Activated CD8-positive, alpha-beta T cell treated with anti-CD3 and anti-CD28 coated beads, Interleukin-2, amount 10 ng/mL, durations not matched to agents 7 days and 5 days (primary cell): Measurements from ENCODE around the gene CSF3. TPM values are rescaled to one million over a fixed set of nuclear protein-coding genes. Genes with fewer than 3 reads are reported as not detected.

ENCODE experiments used
- ATAC-seq: fragments of 150-1000 bp; cut with Tn5 transposase; one replicate; pipeline ENCODE4 v1.10.0; 2021; ENCODE audit warnings: moderate library complexity
- CTCF ChIA-PET: fragments of 350-600 bp; sonication (Branson Sonifier 250); formaldehyde crosslinking; loops from one replicate; lab custom pipeline; 2021; ENCODE audit warnings: antibody characterized with exemption; lab: Charles Lee
- POLR2A ChIA-PET: fragments of 350-600 bp; sonication (Branson Sonifier 250); formaldehyde crosslinking; loops from one replicate; lab custom pipeline; 2021; ENCODE audit warnings: antibody characterized with exemption; lab: Charles Lee
- DNase-seq: peaks from one replicate; pipeline ENCODE4 v3.0.0-alpha.2; 2020
- H3K27ac Mint-ChIP-seq: one replicate; pipeline ENCODE4 v1.8.0; 2021; ENCODE audit warnings: mild to moderate bottlenecking, mixed read lengths
- H3K27me3 Mint-ChIP-seq: one replicate; pipeline ENCODE4 v1.8.0; 2021; ENCODE audit warnings: low read depth, mixed read lengths
- H3K36me3 Mint-ChIP-seq: one replicate; pipeline ENCODE4 v1.8.0; 2021; ENCODE audit warnings: low read depth, mixed read lengths
- H3K4me1 Mint-ChIP-seq: one replicate; pipeline ENCODE4 v1.8.0; 2021; ENCODE audit warnings: low read depth, mixed read lengths
- H3K4me3 Mint-ChIP-seq: one replicate; pipeline ENCODE4 v1.8.0; 2021; ENCODE audit warnings: mild to moderate bottlenecking, mixed read lengths
- H3K9me3 Mint-ChIP-seq: one replicate; pipeline ENCODE4 v1.8.0; 2022; ENCODE audit warnings: mixed read lengths; ENCODE audit not compliant: insufficient read depth
- microRNA-seq: library from miRNA; unstranded; fragments of <30 nt; microRNA quantifications from one replicate; pipeline ENCODE4 v1.2.0, GENCODE V29; 2022
- total RNA-seq, 2 experiments: library from RNA; stranded (reverse); gene quantifications; one replicate each; pipeline ENCODE4 v1.2.3, GENCODE V29; 2021

The CSF3 gene
- total RNA-seq, 2 experiments from 2014 or later = not detected

DNA sequence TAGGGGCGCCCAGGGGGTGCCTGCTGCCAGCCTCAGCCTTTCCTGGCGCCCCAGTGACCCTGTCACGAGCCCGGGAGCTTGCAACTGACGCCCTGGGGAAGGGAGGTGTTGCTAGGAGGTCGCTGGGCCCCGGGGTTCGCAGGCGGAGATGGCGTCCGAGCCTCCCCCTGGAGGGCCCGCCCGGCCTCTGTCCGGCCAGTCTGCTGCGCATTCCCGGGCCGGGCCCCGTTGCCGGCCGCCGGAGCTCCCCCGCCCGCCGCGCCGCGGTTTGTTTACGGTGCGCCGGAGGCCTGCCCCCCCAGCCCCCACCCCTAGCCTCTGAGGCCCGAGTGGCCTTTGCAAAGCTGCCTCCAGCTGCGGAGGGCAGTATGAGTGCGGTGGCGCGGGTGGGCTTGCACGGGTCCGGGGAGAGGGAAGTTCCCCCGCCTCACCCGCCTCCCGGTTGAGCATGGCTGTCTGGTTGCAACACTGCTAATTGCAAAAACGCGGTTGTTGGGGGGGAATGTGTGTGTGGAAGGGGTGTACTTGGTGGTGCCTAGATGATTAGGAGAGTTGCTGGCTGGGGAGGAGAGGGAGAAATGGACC lies 48.0 kb downstream of the CSF3 start:
- no peaks in the 10 kb centered on the region for H3K36me3 Mint-ChIP-seq
- no peak for ATAC-seq
- peak overlapping the region; percentile 46 for H3K27ac Mint-ChIP-seq
- ChIA-PET CTCF (interaction anchor here (0.7 to 7.9 kb wide), 7 partner anchors 9 to 105 kb away, joined by 3 to 93 read pairs (median 13); partner anchors contain the start of gene MED24), POLR2A (interaction anchor here (1.4 to 1.5 kb wide), 2 partner anchors 9 to 61 kb away, joined by 3 to 6 read pairs; partner anchors contain the start of gene MED24)
- peaks cover 27% of the 10 kb centered on the region for H3K27me3 Mint-ChIP-seq
- peak overlapping the region; percentile 80 for H3K4me3 Mint-ChIP-seq
- DNase-seq = peak; percentile 38
- no peaks in the 10 kb centered on the region for H3K9me3 Mint-ChIP-seq
- H3K4me1 Mint-ChIP-seq = peaks cover 39% of the 10 kb centered on the region

DNA sequence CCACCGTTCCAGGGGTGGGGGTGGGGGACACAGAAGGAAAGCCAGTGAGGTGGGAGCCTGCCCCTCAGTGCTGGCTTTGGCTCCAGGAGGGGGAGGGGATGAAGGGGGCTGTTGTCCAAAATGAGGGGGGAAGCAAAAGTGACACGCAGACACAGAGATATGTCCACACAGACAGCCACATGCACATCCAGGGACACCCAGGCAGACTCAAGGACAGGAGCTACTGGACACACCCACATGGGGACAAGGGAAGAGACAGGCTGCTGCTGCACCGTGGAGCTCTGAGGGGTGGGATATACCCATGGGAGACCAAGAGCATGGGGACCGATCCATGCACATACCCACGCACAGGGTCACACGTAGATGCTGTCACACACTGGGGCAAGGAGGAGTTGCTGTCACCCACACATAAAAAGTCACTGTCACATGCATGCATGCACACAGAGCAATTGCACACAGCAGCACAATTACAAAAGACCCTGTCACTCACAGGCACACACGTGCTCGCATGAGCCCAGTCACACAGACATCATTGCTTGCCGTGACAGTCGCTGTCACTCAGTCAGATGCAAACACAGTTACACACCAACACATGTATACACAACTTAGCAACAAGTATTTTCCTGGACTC lies 48.8 kb downstream of the CSF3 start:
- DNase-seq (no peak), ATAC-seq (no peak)
- Mint-ChIP-seq H3K9me3 (no peaks in the 10 kb centered on the region), H3K27ac (no peak overlapping the region), H3K27me3 (peaks cover 27% of the 10 kb centered on the region), H3K36me3 (no peaks in the 10 kb centered on the region), H3K4me1 (peaks cover 43% of the 10 kb centered on the region), H3K4me3 (peak overlapping the region; percentile 80)
- POLR2A ChIA-PET = interaction anchor here (1.4 to 1.5 kb wide), 2 partner anchors 10 to 60 kb away, joined by 3 to 6 read pairs; partner anchors contain the start of gene MED24
- CTCF ChIA-PET = interaction anchor here (0.7 to 7.9 kb wide), 8 partner anchors 10 to 57 kb away, joined by 3 to 93 read pairs (median 9); partner anchors contain the start of gene MED24

DNA sequence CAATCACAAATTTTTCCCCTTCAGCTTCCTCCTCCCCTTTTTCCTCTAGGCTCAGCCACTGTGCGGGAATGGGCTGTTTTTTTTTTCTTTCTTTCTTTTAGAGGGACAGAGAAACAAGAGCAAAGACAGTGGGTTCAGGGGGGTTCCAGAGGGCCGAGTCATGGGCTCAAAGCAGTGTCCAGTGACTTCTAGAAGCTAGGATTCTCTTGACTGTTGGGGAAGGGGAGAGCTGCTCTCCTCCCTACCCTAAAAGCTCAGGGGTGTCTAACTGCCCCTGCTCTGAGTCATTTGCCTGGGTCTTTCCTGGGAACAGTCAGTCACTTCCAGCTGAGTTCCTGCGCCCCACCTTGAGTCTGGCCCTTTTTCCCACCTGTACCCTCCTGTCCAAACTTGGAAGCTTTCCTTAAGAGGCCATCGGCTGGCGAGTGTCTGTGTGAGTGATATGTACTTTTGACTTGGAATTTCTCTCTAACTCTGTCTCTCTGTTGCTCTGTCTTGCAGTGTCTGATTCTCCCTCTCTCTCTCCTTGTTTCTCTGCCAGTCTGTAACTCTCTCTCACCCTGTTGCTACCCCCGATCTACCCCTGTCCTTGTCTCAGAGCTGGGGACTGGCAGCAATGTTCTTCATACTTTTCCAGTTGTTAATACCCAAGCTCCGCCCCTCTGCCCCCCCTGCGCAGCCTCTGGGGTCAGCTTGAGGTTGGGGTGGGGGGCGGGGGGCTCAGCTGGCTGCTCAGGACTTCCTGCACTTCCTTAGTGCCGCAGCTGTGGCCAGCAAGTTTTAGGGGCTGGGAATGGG lies 49.9 kb downstream of the CSF3 start:
- ATAC-seq (no peak), DNase-seq (no peak)
- no peak overlapping the region for H3K4me3 Mint-ChIP-seq
- peaks cover 55% of the 10 kb centered on the region for H3K4me1 Mint-ChIP-seq
- H3K27me3 Mint-ChIP-seq = peaks cover 27% of the 10 kb centered on the region
- no peak overlapping the region for H3K27ac Mint-ChIP-seq
- ChIA-PET POLR2A (interaction anchor here (0.8 to 1.4 kb wide), 3 partner anchors 11 to 36 kb away, joined by 3 to 4 read pairs (median 4); no protein-coding TSS in a partner anchor), CTCF (interaction anchor here (0.8 to 7.9 kb wide), 10 partner anchors 10 to 443 kb away, joined by 3 to 93 read pairs (median 5); partner anchors contain the start of gene MED24)
- no peaks in the 10 kb centered on the region for H3K36me3 Mint-ChIP-seq
- no peaks in the 10 kb centered on the region for H3K9me3 Mint-ChIP-seq

DNA sequence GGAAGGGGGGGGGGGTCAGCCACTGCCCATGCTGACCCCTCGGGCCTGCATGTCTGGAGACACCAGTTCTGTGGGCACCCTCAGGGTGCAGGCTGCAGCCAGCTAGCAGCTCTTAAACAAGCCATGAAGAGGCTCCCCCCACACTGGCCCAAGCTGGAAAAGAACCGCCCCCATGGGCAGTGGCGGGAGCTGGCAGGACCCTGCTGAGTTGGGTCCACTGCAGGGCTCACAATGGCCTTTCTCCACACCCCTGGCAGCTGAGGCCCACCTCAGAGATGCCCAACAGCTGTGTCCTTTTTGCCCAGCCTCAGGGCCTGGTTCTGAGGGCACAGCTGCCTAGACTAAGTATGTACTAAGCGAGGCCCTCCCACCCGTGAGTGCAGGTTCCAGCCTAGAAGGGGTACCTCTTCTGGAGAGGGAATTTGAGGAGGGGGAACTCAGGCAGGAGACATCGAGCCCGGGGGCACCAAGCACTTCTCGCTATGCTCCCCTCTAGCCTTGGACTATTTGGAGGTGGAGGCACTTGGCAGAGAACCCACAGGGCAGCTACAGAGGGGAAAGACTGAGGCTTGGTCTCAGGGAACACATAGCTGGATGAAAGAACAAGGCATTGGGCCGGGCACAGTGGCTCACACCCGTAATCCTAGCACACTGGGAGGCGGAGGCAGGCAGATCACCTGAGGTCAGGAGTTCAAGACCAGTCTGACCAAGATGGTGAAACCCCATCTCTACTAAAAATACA lies 50.7 kb downstream of the CSF3 start:
- ATAC-seq (no peak), DNase-seq (no peak)
- no peaks in the 10 kb centered on the region for H3K36me3 Mint-ChIP-seq
- peaks cover 63% of the 10 kb centered on the region for H3K4me1 Mint-ChIP-seq
- POLR2A ChIA-PET = interaction anchor here (0.6 to 1.6 kb wide), 4 partner anchors 10 to 176 kb away, joined by 3 to 6 read pairs (median 4); partner anchors contain the start of gene MED24
- no peak overlapping the region for H3K27ac Mint-ChIP-seq
- H3K9me3 Mint-ChIP-seq = no peaks in the 10 kb centered on the region
- no peak overlapping the region for H3K4me3 Mint-ChIP-seq
- CTCF ChIA-PET = interaction anchor here (0.8 to 7.9 kb wide), 10 partner anchors 9 to 444 kb away, joined by 3 to 93 read pairs (median 4); partner anchors contain the start of gene MED24
- H3K27me3 Mint-ChIP-seq = peaks cover 24% of the 10 kb centered on the region

Small RNA genes within 50 kb of the gene (microRNA-seq; reads per million reads assigned to microRNA genes)
- not detected for gene MIR6884

Other genes with a start within 250 kb of the CSF3 start
- 10 to 100 TPM; 31.1 to 31.9 TPM for gene IKZF3, start 151.1 kb upstream of the CSF3 start, total RNA-seq
- not detected for gene ZPBP2, start 147.2 kb upstream of the CSF3 start, total RNA-seq
- gene GSDMB, start 96.8 kb upstream of the CSF3 start, total RNA-seq = 10 to 100 TPM; 48.6 to 56.7 TPM
- 100 to 1,000 TPM; 151 to 168 TPM for gene ORMDL3, start 87.8 kb upstream of the CSF3 start, total RNA-seq
- gene LRRC3C, start 87.7 kb upstream of the CSF3 start, total RNA-seq = not detected
- 1 to 10 TPM; 3.3 to 4.5 TPM for gene GSDMA, start 52.4 kb upstream of the CSF3 start, total RNA-seq
- gene PSMD3, start 34.6 kb upstream of the CSF3 start, total RNA-seq = 100 to 1,000 TPM; 104 to 116 TPM
- gene MED24, start 39.0 kb downstream of the CSF3 start, total RNA-seq = 10 to 100 TPM; 93.4 to 96.7 TPM
- gene THRA, start 47.5 kb downstream of the CSF3 start, total RNA-seq = 1 to 10 TPM; 8.7 to 9.7 TPM
- gene NR1D1, start 85.1 kb downstream of the CSF3 start, total RNA-seq = 1 to 10 TPM; 4.1 to 4.9 TPM
- gene MSL1, start 106.5 kb downstream of the CSF3 start, total RNA-seq = 10 to 100 TPM; 80.5 to 83.2 TPM
- 10 to 100 TPM; 66.2 to 67.7 TPM for gene CASC3, start 125.1 kb downstream of the CSF3 start, total RNA-seq
- gene RAPGEFL1, start 162.0 kb downstream of the CSF3 start, total RNA-seq = 1 to 10 TPM; 4.8 to 5.3 TPM
- gene WIPF2, start 203.9 kb downstream of the CSF3 start, total RNA-seq = 10 to 100 TPM; 22.0 to 27.4 TPM